Neural cell (in vitro differentiated cells): Measurements from ENCODE around the gene RHOH. TPM values are rescaled to one million over a fixed set of nuclear protein-coding genes. Genes with fewer than 3 reads are reported as not detected.

Experiments used
- H2AFZ ChIP-seq: fragments of 200-600, 300-800 bp; sonication (generic), shearing (Covaris generic); 2 replicates; pipeline ENCODE4 v1.6.0; 2014; ENCODE audit warnings: low read depth, mild to moderate bottlenecking, antibody characterized with exemption, low read length, moderate library complexity
- H3F3A ChIP-seq: fragments of 200-600 bp; shearing (Covaris generic); 2 replicates; pipeline ENCODE4 v1.6.1; 2016; ENCODE audit warnings: mild to moderate bottlenecking, moderate library complexity, mixed read lengths, antibody characterized with exemption, low read length; ENCODE audit not compliant: insufficient read depth, poor library complexity, severe bottlenecking
- H3K27ac ChIP-seq: fragments of 200-600, 300-800 bp; sonication (generic), shearing (Covaris generic); 2 replicates; pipeline ENCODE4 v1.5.1; 2014; ENCODE audit warnings: mild to moderate bottlenecking, low read length, moderate library complexity
- H3K27me3 ChIP-seq: fragments of 300-800, 200-600 bp; sonication (generic), shearing (Covaris generic); 2 replicates; pipeline ENCODE4 v1.6.0; 2014; ENCODE audit warnings: mild to moderate bottlenecking, low read depth, low read length, moderate library complexity; ENCODE audit not compliant: insufficient read depth
- H3K36me3 ChIP-seq: fragments of 300-800, 200-600 bp; sonication (generic), shearing (Covaris generic); 2 replicates; pipeline ENCODE4 v1.5.1; 2014; ENCODE audit warnings: mild to moderate bottlenecking, antibody characterized with exemption, low read length, moderate library complexity; ENCODE audit not compliant: insufficient read depth
- H3K4me2 ChIP-seq: fragments of 300-800, 200-600 bp; sonication (generic), shearing (Covaris generic); 2 replicates; pipeline ENCODE4 v1.6.0; 2014; ENCODE audit warnings: mild to moderate bottlenecking, low read length
- H3K4me3 ChIP-seq: fragments of 300-800, 200-600 bp; sonication (generic), shearing (Covaris generic); 2 replicates; pipeline ENCODE4 v1.5.1; 2014; ENCODE audit warnings: mild to moderate bottlenecking, low read length, moderate library complexity
- H3K79me2 ChIP-seq: fragments of 200-600 bp; shearing (Covaris generic); replicated peaks from 2 replicates; pipeline ENCODE4 v1.6.0; 2014; ENCODE audit warnings: mild to moderate bottlenecking, low read length, moderate library complexity; ENCODE audit not compliant: insufficient read depth
- H3K9ac ChIP-seq: fragments of 300-800, 200-600 bp; sonication (generic), shearing (Covaris generic); 2 replicates; pipeline ENCODE4 v1.6.1; 2016; ENCODE audit warnings: mild to moderate bottlenecking, low read length, mixed read lengths
- H3K9me2 ChIP-seq: fragments of 200-600 bp; shearing (Covaris generic); 2 replicates; pipeline ENCODE4 v1.6.1; 2016; ENCODE audit warnings: mild to moderate bottlenecking, low read length, mixed read lengths; ENCODE audit not compliant: insufficient read depth
- H3K9me3 ChIP-seq: fragments of 200-600, 300-800 bp; sonication (generic), shearing (Covaris generic); 2 replicates; pipeline ENCODE4 v1.6.1; 2016; ENCODE audit warnings: mild to moderate bottlenecking, mixed run types, low read length, moderate library complexity, mixed read lengths
- H4K20me1 ChIP-seq: fragments of 200-600 bp; shearing (Covaris generic); 2 replicates; pipeline ENCODE4 v1.6.1; 2016; ENCODE audit warnings: mild to moderate bottlenecking, mixed run types; ENCODE audit not compliant: insufficient read depth
- CTCF ChIP-seq: fragments of 450-650 bp; IDR thresholded peaks from 2 replicates; pipeline ENCODE4 v1.5.1; 2014; ENCODE audit warnings: antibody characterized with exemption, mild to moderate bottlenecking, moderate library complexity; ENCODE audit not compliant: poor library complexity, severe bottlenecking
- EP300 ChIP-seq: fragments of 450-650 bp; conservative IDR thresholded peaks from 2 replicates; pipeline ENCODE4 v1.6.1; 2014; ENCODE audit warnings: antibody characterized with exemption, mild to moderate bottlenecking, moderate library complexity; ENCODE audit not compliant: poor library complexity, severe bottlenecking
- EZH2 ChIP-seq: fragments of 200-600, 300-800 bp; shearing (Covaris generic), sonication (generic); IDR thresholded peaks from 2 replicates; pipeline ENCODE4 v1.6.1; 2014; ENCODE audit warnings: antibody characterized with exemption, low read length, borderline replicate concordance, mild to moderate bottlenecking; ENCODE audit not compliant: insufficient read depth, poor library complexity, severe bottlenecking
- MXI1 ChIP-seq: fragments of 450-650 bp; conservative IDR thresholded peaks from 2 replicates; pipeline ENCODE4 v1.6.1; 2014; ENCODE audit warnings: antibody characterized with exemption, mild to moderate bottlenecking; ENCODE audit not compliant: poor library complexity, severe bottlenecking
- POLR2AphosphoS5 ChIP-seq: IDR thresholded peaks from 2 replicates; pipeline ENCODE4 v1.6.1; 2012
- REST ChIP-seq: IDR thresholded peaks from 2 replicates; pipeline ENCODE4 v1.6.1; 2012; ENCODE audit warnings: borderline replicate concordance
- SMC3 ChIP-seq: fragments of 450-650 bp; conservative IDR thresholded peaks from 2 replicates; pipeline ENCODE4 v1.6.1; 2014; ENCODE audit warnings: antibody characterized with exemption, mild to moderate bottlenecking, moderate library complexity; ENCODE audit not compliant: poor library complexity
- TAF1 ChIP-seq: IDR thresholded peaks from 2 replicates; pipeline ENCODE4 v1.6.1; 2012; ENCODE audit warnings: low read depth
- polyA plus RNA-seq: library from polyadenylated mRNA; depleted of rRNA; stranded (reverse); fragments of >200 nt; gene quantifications from 2 replicates; pipeline ENCODE4 v1.2.3, GENCODE V29; 2014

Gene RHOH
- polyA plus RNA-seq, 1 donor from 2014 or later, result not detected

- H3K27ac ChIP-seq, result no peak overlapping the region
- H3K9ac ChIP-seq, result no peak overlapping the region
- H3K9me3 ChIP-seq, result no peaks in the 10 kb centered on the region
- H3K36me3 ChIP-seq, result no peaks in the 10 kb centered on the region
- no peak overlapping the region for H3K4me3 ChIP-seq
- H3F3A ChIP-seq, result no peaks in the 10 kb centered on the region
- no peaks in the 10 kb centered on the region for H3K9me2 ChIP-seq
- H3K27me3 ChIP-seq, result no peaks in the 10 kb centered on the region
- no peak overlapping the region for H2AFZ ChIP-seq
- no peak for TF ChIP-seq EZH2
- no peak for TF ChIP-seq CTCF
- TF ChIP-seq POLR2AphosphoS5, result no peak
- TF ChIP-seq MXI1, result no peak
- no peak for TF ChIP-seq REST
- no peak for TF ChIP-seq SMC3
- no peak for TF ChIP-seq EP300
- TF ChIP-seq TAF1, result no peak
- no peak overlapping the region for H3K4me2 ChIP-seq
- no peaks in the 10 kb centered on the region for H4K20me1 ChIP-seq
- no peaks in the 10 kb centered on the region for H3K79me2 ChIP-seq
Measured at GRCh38 chr4:40206426-40206825, 9.6 kb downstream of the RHOH start.

- H3K27ac ChIP-seq, result no peak overlapping the region
- no peaks in the 10 kb centered on the region for H3K36me3 ChIP-seq
- no peaks in the 10 kb centered on the region for H3K27me3 ChIP-seq
- no peaks in the 10 kb centered on the region for H3F3A ChIP-seq
- H3K4me2 ChIP-seq, result no peak overlapping the region
- H3K9ac ChIP-seq, result no peak overlapping the region
- no peak overlapping the region for H2AFZ ChIP-seq
- H3K4me3 ChIP-seq, result no peak overlapping the region
- H3K9me3 ChIP-seq, result no peaks in the 10 kb centered on the region
- no peaks in the 10 kb centered on the region for H3K9me2 ChIP-seq
- no peaks in the 10 kb centered on the region for H4K20me1 ChIP-seq
- TF ChIP-seq POLR2AphosphoS5, result no peak
- H3K79me2 ChIP-seq, result no peaks in the 10 kb centered on the region
Measured at GRCh38 chr4:40209401-40209800, 12.6 kb downstream of the RHOH start.

- no peaks in the 10 kb centered on the region for H3K36me3 ChIP-seq
Measured at GRCh38 chr4:40210776-40211175, 13.9 kb downstream of the RHOH start.

More at GRCh38 chr4:40210776-40211175, 13.9 kb downstream of the RHOH start:
- Histone ChIP-seq H3K79me2 (no peaks in the 10 kb centered on the region), H3F3A (no peaks in the 10 kb centered on the region), H3K4me2 (no peak overlapping the region), H3K27ac (no peak overlapping the region), H3K9me3 (no peaks in the 10 kb centered on the region), H3K27me3 (no peaks in the 10 kb centered on the region), H2AFZ (no peak overlapping the region), H3K4me3 (no peak overlapping the region), H3K9ac (no peak overlapping the region), H4K20me1 (no peaks in the 10 kb centered on the region), H3K9me2 (no peaks in the 10 kb centered on the region)
- no peak for TF ChIP-seq POLR2AphosphoS5
